Neuron (in vitro differentiated cells): Measurements from ENCODE around the gene METTL23.
"Not testable (repeated sequence)": the region's sequence is repeated elsewhere in the genome, so short reads cannot be mapped to it uniquely, and the experiment has no call there.

ENCODE experiments used
- H2AFZ ChIP-seq: one replicate; pipeline ENCODE4 v1.6.1; 2013; ENCODE audit warnings: low read depth, mild to moderate bottlenecking, inconsistent platforms, low read length, moderate library complexity
- H3K27me3 ChIP-seq: one replicate; pipeline ENCODE4 v1.6.1; 2013; ENCODE audit warnings: low read length; ENCODE audit not compliant: insufficient read depth
- H3K36me3 ChIP-seq: one replicate; pipeline ENCODE4 v1.6.1; 2013; ENCODE audit warnings: low read length; ENCODE audit not compliant: insufficient read depth
- H3K4me1 ChIP-seq: one replicate; pipeline ENCODE4 v1.6.1; 2013; ENCODE audit warnings: low read length; ENCODE audit not compliant: insufficient read depth
- H3K4me3 ChIP-seq: 2 replicates; pipeline ENCODE4 v1.5.1; 2013; ENCODE audit warnings: mild to moderate bottlenecking, low read length, moderate library complexity
- H3K9me3 ChIP-seq: one replicate; pipeline ENCODE4 v1.6.1; 2013; ENCODE audit warnings: low read length

The METTL23 gene

DNA sequence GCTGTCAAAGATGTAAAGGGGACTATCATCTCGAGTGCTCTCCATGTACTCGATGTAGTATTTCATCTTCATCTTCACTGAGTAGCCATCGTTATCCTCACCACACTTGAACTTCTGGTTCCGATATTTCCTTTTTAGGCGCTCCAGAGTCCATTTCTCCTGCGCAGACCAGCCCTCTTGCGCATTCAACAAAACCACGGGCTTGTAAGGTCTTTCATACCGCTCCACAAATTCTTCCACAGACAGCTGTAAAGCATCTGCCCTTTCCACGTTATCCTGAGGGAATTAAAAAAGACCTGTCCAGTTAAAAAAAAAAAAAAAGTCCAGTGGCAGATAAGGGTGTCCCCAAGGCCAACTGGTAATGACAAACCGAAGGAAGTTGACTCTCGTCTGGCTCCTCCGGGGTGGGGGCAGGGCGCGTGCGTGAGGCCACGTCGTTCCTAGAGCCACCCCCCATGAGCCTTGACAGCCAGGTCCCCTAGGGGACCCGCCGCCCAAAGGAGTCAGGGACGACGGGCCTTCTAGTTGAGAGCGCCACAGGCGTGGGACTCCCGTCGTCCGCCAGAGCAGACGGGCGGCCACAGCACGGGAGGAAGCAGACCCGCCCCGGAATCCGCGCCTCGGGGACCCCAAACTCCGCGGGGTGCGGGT is 934 bp upstream of the METTL23 start:
- peaks cover 30% of the 10 kb centered on the region for H3K36me3 ChIP-seq
- H3K4me3 ChIP-seq = peak overlapping the region; percentile 94
- peaks cover 16% of the 10 kb centered on the region for H3K4me1 ChIP-seq
- peak overlapping the region; percentile 80 for H2AFZ ChIP-seq
- no peaks in the 10 kb centered on the region for H3K9me3 ChIP-seq
- H3K27me3 ChIP-seq = no peaks in the 10 kb centered on the region

- Histone ChIP-seq H3K9me3 (no peaks in the 10 kb centered on the region), H3K36me3 (peaks cover 27% of the 10 kb centered on the region), H3K4me1 (peaks cover 16% of the 10 kb centered on the region), H2AFZ (peak within 1 kb of the TSS; percentile 80), H3K4me3 (peak within 1 kb of the TSS; percentile 94), H3K27me3 (no peaks in the 10 kb centered on the region)
Measured at GRCh38 chr17:76726231-76726775, 336 bp upstream of the METTL23 start, which contains the start of gene JMJD6. Gene JMJD6 (minus strand): TSS chr17:76726606. CDS start chr17:76726475, 131 bp downstream.

DNA sequence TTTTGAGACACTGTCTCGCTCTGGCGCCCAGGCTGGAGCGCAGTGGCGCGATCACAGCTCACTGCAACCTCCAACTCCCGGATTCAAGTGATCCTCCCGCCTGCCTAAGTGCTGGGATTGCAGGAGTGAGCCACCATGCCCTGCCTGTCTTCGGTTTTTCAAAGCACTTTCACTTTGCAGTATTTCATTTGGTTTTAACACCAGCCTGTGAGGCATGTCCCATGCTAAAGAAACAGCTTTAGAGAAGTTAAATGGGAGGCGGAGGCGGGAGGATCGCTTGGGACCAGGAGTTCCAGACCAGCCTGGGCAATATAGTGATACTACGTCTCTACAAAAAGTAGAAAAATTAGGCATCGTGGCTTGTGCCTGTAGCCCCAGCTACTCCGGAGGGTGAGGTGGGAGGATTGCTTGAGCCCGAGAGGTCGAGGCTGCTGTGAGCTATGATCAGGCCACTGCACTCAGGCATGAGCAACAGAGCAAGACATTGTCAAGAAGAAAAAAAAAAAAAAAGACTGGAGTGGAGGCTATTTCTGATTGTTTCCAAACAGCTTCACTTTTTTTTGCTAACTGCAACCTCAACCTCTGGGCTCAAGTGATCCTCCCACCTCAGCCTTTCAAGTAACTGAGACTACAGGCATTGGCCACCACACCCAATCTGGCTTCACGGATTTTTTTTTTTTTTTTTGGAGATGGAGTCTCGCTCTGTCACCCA is 1.3 kb downstream of the METTL23 start:
- Histone ChIP-seq H3K9me3 (no peaks in the 10 kb centered on the region), H2AFZ (no peak overlapping the region), H3K36me3 (peaks cover 26% of the 10 kb centered on the region), H3K27me3 (no peaks in the 10 kb centered on the region), H3K4me3 (peak overlapping the region; percentile 94), H3K4me1 (peaks cover 16% of the 10 kb centered on the region)

DNA sequence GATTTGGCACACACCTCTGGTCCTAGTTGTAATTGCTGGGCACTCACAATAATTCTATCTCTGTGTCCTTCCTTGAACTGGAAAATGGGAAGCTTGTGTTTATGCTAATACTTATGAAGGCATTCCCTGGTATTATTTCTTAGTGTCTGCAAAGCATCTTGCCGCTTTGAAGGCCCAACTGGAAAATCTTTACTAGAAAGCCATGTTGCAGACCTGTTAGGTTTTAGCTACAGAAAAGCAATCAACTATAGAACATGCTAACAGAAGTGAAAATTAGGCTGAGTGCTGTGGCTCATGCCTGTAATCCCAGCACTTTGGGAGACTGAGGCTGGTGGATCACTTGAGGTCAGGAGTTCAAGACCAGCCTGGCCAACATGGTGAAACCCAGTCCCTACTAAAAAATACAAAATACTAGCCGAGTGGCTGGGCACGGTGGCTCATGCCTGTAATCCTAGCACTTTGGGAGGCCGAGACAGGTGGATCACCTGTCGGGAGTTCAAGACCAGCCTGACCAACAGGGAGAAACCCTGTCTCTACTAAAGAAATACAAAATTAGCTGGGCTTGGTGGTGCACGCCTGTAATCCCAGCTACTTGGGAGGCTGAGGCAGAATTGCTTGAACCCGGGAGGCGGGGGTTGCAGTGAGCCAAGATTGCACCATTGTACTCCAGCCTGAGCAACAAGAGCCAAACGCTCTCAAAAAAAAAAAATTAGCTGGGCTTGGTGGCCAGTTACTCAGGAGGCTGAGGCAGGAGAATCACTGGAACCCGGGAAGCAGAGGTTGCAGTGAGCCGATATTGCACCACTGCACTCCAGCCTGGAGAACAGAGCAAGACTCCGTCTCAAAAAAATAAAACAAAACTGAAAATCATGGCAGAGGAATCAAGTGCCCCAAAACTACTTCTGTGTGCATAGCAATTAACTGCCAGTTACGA is 5.4 kb downstream of the METTL23 start:
- not testable (repeated sequence) for H3K9me3 ChIP-seq, H3K27me3 ChIP-seq, H2AFZ ChIP-seq, H3K4me3 ChIP-seq
- peaks cover 52% of the 10 kb centered on the region for H3K36me3 ChIP-seq
- peaks cover 32% of the 10 kb centered on the region for H3K4me1 ChIP-seq

- H3K4me1 ChIP-seq = peaks cover 26% of the 10 kb centered on the region
- H3K36me3 ChIP-seq = peaks cover 52% of the 10 kb centered on the region
- no peaks in the 10 kb centered on the region for H3K27me3 ChIP-seq
- H3K4me3 ChIP-seq = peak overlapping the region; percentile 12
- no peaks in the 10 kb centered on the region for H3K9me3 ChIP-seq
- no peak overlapping the region for H2AFZ ChIP-seq
Measured at GRCh38 chr17:76732734-76733617, 6.3 kb downstream of the METTL23 start.

DNA sequence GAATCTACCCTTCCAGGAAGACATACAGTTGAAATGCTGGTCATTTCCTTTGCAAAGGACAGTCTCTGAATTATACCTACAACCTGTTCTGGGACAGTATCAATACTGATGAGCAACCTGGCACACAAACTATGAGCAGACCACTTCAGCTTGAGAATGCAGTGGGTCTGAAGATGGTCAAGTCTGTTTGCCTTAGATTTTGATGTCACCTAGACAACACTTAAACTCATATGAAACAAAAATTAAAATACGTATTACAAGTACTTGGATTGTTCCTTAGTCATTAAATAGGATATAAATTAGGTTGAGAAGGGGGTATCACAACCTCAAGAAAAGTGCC is 6.9 kb downstream of the METTL23 start:
- Histone ChIP-seq H3K4me1 (peaks cover 28% of the 10 kb centered on the region), H3K36me3 (peaks cover 52% of the 10 kb centered on the region), H2AFZ (no peak overlapping the region), H3K27me3 (no peaks in the 10 kb centered on the region), H3K9me3 (no peaks in the 10 kb centered on the region), H3K4me3 (peak overlapping the region; percentile 69)

DNA sequence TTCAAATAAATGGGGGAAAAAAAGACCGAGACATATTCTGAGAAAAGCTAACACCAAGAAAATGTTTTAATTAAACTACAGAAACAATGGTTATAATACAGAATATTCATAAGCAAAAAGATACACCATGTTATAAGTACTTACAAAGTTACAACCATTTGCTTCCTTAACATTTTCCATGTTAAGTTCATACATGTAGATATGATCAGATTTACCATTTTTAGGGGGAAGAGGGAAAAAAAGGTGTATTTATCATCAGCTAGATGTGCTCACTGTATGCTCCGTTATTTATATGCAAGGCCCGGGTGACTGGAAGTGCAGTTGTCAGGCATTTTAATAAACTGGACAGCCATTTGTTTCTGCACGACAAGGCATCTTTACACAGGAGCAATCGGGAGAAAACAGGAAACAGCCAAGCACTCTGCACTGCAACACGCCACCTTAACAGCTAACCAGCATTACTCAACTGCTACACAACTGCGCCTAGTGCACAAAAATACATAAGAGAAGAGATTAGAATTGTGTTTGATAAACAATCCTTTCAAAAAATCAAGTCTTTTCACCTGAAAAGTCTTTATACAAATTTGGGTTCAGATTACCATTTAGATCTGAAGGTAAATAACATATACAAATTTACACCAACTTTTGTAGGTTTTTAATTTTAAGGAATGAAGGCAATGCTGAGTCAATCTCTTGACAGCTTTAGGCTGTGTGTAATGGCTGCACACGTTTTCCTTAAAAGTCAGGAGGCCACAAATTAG is 7.6 kb downstream of the METTL23 start:
- H3K4me3 ChIP-seq = peak overlapping the region; percentile 69
- no peaks in the 10 kb centered on the region for H3K9me3 ChIP-seq
- no peak overlapping the region for H2AFZ ChIP-seq
- peaks cover 35% of the 10 kb centered on the region for H3K4me1 ChIP-seq
- peaks cover 50% of the 10 kb centered on the region for H3K36me3 ChIP-seq
- H3K27me3 ChIP-seq = no peaks in the 10 kb centered on the region

DNA sequence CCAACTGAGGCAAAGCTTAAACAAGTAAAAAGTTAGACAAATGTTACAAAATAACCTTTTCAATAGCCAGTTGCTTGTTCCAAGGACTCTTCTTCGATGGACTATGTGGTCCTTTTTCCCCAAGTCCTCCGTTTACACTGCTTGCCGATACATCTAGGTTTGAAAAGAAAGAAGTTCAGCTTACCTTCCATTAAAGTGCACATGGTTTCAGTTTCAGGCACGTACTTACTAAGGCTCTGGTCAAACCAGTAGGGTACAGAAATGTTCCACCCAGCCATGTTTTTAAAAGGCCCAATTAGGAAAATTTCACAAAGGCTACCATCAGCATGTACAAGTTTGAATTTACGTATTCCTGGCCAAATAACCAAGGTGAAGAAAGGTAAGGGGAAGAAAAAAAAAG is 8.4 kb downstream of the METTL23 start:
- Histone ChIP-seq H3K4me1 (peaks cover 39% of the 10 kb centered on the region), H3K36me3 (peaks cover 48% of the 10 kb centered on the region), H3K27me3 (no peaks in the 10 kb centered on the region), H3K9me3 (no peaks in the 10 kb centered on the region), H3K4me3 (peak overlapping the region; percentile 69), H2AFZ (no peak overlapping the region)

- no peaks in the 10 kb centered on the region for H3K27me3 ChIP-seq
- H3K36me3 ChIP-seq = peaks cover 48% of the 10 kb centered on the region
- no peaks in the 10 kb centered on the region for H3K9me3 ChIP-seq
- H2AFZ ChIP-seq = no peak overlapping the region
- H3K4me1 ChIP-seq = peaks cover 39% of the 10 kb centered on the region
- H3K4me3 ChIP-seq = peak overlapping the region; percentile 69
Measured at GRCh38 chr17:76735586-76736348, 9.1 kb downstream of the METTL23 start.

DNA sequence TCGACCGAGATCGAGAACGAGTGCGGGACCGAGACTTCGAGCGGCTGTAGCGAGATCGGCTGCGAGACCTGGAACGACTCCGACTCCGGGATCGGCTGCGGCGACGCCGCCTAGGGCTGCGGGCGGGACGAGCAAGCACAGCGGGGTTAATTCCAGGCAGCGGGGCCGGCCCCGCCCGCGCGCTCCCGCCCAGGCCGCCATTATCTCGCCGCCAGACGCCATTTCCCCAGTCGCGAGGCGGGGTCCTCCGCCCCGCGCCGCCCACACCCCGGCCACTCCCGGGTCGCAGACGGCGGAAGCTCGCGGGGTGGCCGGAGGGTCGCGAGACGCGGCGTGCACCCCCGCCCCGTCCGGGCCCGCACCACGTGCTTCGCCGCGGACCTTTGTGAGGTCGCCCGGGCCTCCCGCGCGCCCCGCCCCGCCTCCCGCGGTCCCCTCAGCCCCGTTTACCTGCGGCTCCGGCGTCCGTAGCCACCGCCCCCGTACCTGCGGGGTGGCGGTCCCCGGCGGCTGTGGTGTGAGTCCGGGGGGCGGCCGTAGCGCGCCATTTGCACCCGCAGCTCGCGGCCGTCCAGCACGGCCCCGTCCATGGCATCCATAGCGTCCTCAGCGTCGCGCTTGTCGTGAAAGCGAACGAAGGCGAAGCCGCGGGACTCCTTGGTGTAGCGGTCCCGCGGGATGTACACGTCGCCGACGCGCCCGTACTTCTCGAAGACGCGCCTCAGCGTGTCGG is 9.9 kb downstream of the METTL23 start:
- Histone ChIP-seq H3K36me3 (peaks cover 43% of the 10 kb centered on the region), H3K4me1 (peaks cover 39% of the 10 kb centered on the region), H3K4me3 (peak overlapping the region; percentile 69), H2AFZ (no peak overlapping the region), H3K9me3 (no peaks in the 10 kb centered on the region), H3K27me3 (no peaks in the 10 kb centered on the region)
